Hepatocyte (in vitro differentiated cells): ENCODE results near the gene SMCR8. TPM values are rescaled to one million over a fixed set of nuclear protein-coding genes. Genes with fewer than 3 reads are reported as not detected.
A peak's percentile ranks its signal among the peaks of the same experiment; 100 is the strongest.

ENCODE experiments used
- DNase-seq: peaks from one replicate; pipeline ENCODE4 v3.0.0-alpha.2; 2016; ENCODE audit warnings: low spot score
- H2AFZ ChIP-seq: fragments of 200-600 bp; sonication (generic); 2 replicates; pipeline ENCODE4 v1.6.0; 2016; ENCODE audit warnings: antibody characterized with exemption, mild to moderate bottlenecking
- H3K27ac ChIP-seq: fragments of 200-600 bp; sonication (generic); 2 replicates; pipeline ENCODE4 v1.5.1; 2016; ENCODE audit warnings: mild to moderate bottlenecking
- H3K27me3 ChIP-seq: fragments of 200-600 bp; sonication (generic); 2 replicates; pipeline ENCODE4 v1.6.1; 2016
- H3K36me3 ChIP-seq: fragments of 200-600 bp; sonication (generic); replicated peaks from 2 replicates; pipeline ENCODE4 v1.5.1; 2016; ENCODE audit warnings: low read depth; ENCODE audit not compliant: insufficient read depth
- H3K4me1 ChIP-seq: fragments of 200-600 bp; sonication (generic); 2 replicates; pipeline ENCODE4 v1.5.1; 2016; ENCODE audit warnings: mild to moderate bottlenecking, moderate library complexity; ENCODE audit not compliant: insufficient read depth
- H3K4me2 ChIP-seq: fragments of 200-600 bp; sonication (generic); 2 replicates; pipeline ENCODE4 v1.6.0; 2016
- H3K4me3 ChIP-seq: fragments of 200-600 bp; sonication (generic); 2 replicates; pipeline ENCODE4 v1.5.1; 2016; ENCODE audit warnings: mild to moderate bottlenecking
- H3K79me2 ChIP-seq: fragments of 200-600 bp; sonication (generic); 2 replicates; pipeline ENCODE4 v1.6.0; 2017; ENCODE audit warnings: mild to moderate bottlenecking
- H3K9me2 ChIP-seq: fragments of 200-600 bp; sonication (generic); replicated peaks from 2 replicates; pipeline ENCODE4 v1.6.0; 2017; ENCODE audit warnings: mild to moderate bottlenecking; ENCODE audit not compliant: insufficient read depth
- H3K9me3 ChIP-seq: fragments of 200-600 bp; sonication (generic); 2 replicates; pipeline ENCODE4 v1.5.1; 2016; ENCODE audit warnings: low read depth, mild to moderate bottlenecking
- H4K20me1 ChIP-seq: fragments of 200-600 bp; sonication (generic); 2 replicates; pipeline ENCODE4 v1.6.0; 2016; ENCODE audit warnings: mild to moderate bottlenecking; ENCODE audit not compliant: insufficient read depth, poor library complexity, severe bottlenecking
- EZH2 ChIP-seq: fragments of 200-600 bp; sonication (generic); IDR thresholded peaks from 2 replicates; pipeline ENCODE4 v1.6.1; 2016; ENCODE audit warnings: antibody characterized with exemption, mild to moderate bottlenecking, borderline replicate concordance
- EZH2phosphoT487 ChIP-seq: fragments of 200-600 bp; sonication (generic); IDR thresholded peaks from one replicate; pipeline ENCODE4 v1.6.1; 2018; ENCODE audit warnings: antibody characterized with exemption, mild to moderate bottlenecking, low read depth, moderate library complexity; ENCODE audit not compliant: unreplicated experiment, severe bottlenecking
- WGBS: methylation state at CpG from one replicate; pipeline ENCODE4 v1.1.6; 2016; ENCODE audit warnings: low lambda C conversion rate; ENCODE audit errors: missing lambda C conversion rate; 5-methylcytosine and 5-hydroxymethylcytosine counted together
- polyA plus RNA-seq: library from polyadenylated mRNA; unstranded; fragments of >200 nt; fragmentation: Nextera tagmentation; extraction: Ambion mirVana; gene quantifications from 2 replicates; pipeline ENCODE4 v1.2.1, GENCODE V29; 2016
- total RNA-seq: library from RNA; depleted of rRNA; stranded (reverse); fragments of >200 nt; gene quantifications from 2 replicates; pipeline ENCODE4 v1.2.3, GENCODE V29; 2014
- TF ChIP-seq, protein P1 (sequence below): fragments of 200-600 bp; sonication (generic); IDR thresholded peaks from 2 replicates; pipeline ENCODE4 v1.5.1; 2016; ENCODE audit warnings: antibody characterized with exemption, mild to moderate bottlenecking; ENCODE audit not compliant: poor library complexity

SMCR8 gene
- total and polyA plus RNA-seq, 2 experiments from 2014 or later: 3.8 to 17.7 TPM

- H4K20me1 ChIP-seq: peaks cover 17% of the 10 kb centered on the region
- 82% methylated on average over 11 of the region's 11 CpGs for WGBS
- TF ChIP-seq EZH2 (no peak), EZH2phosphoT487 (no peak)
- TF ChIP-seq, protein P1, sequence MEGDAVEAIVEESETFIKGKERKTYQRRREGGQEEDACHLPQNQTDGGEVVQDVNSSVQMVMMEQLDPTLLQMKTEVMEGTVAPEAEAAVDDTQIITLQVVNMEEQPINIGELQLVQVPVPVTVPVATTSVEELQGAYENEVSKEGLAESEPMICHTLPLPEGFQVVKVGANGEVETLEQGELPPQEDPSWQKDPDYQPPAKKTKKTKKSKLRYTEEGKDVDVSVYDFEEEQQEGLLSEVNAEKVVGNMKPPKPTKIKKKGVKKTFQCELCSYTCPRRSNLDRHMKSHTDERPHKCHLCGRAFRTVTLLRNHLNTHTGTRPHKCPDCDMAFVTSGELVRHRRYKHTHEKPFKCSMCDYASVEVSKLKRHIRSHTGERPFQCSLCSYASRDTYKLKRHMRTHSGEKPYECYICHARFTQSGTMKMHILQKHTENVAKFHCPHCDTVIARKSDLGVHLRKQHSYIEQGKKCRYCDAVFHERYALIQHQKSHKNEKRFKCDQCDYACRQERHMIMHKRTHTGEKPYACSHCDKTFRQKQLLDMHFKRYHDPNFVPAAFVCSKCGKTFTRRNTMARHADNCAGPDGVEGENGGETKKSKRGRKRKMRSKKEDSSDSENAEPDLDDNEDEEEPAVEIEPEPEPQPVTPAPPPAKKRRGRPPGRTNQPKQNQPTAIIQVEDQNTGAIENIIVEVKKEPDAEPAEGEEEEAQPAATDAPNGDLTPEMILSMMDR: no peak
- H3K4me3 ChIP-seq: peak overlapping the region; percentile 38
- H3K79me2 ChIP-seq: peaks cover 87% of the 10 kb centered on the region
- no peaks in the 10 kb centered on the region for H3K27me3 ChIP-seq
- peak overlapping the region; percentile 92 for H3K27ac ChIP-seq
- no peak for DNase-seq
- H3K9me2 ChIP-seq: no peaks in the 10 kb centered on the region
- H3K4me2 ChIP-seq: peak overlapping the region; percentile 83
- H2AFZ ChIP-seq: peak overlapping the region; percentile 40
- no peaks in the 10 kb centered on the region for H3K36me3 ChIP-seq
- H3K9me3 ChIP-seq: no peaks in the 10 kb centered on the region
- peaks cover 61% of the 10 kb centered on the region for H3K4me1 ChIP-seq
These were observed 868 bp downstream of the SMCR8 start for GRCh38 chr17:18315961-18316360.

DNA sequence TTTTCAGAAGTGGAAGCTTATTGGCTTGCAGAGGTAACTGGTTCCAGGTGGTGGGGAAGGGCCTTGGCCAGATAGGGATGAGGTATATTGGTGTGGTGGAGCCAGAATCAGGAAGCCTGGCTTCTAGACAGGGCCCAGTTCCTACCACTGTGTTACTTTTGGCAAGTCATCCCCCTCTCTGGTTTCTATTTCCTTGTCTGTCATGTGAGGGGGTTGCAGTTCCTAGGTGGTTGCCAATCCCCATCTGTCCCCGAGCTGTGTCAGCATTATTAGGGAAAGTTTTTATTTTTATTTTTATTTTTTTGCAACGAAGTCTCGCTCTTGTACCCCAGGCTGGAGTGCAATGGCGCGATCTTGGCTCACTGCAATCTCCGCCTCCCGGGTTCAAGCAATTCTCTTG, 3.0 kb downstream of the SMCR8 start:
- Histone ChIP-seq H3K27ac (no peak overlapping the region), H3K9me3 (no peaks in the 10 kb centered on the region), H3K79me2 (peaks cover 70% of the 10 kb centered on the region), H3K4me3 (no peak overlapping the region), H3K36me3 (no peaks in the 10 kb centered on the region), H3K9me2 (no peaks in the 10 kb centered on the region), H3K4me1 (peaks cover 54% of the 10 kb centered on the region), H3K4me2 (peak overlapping the region; percentile 67), H2AFZ (no peak overlapping the region), H3K27me3 (no peaks in the 10 kb centered on the region), H4K20me1 (peaks cover 17% of the 10 kb centered on the region)
- DNase-seq: no peak
- 96% methylated on average over 7 of the region's 7 CpGs for WGBS
- TF ChIP-seq, protein P1: no peak
- TF ChIP-seq EZH2phosphoT487: no peak
- TF ChIP-seq EZH2: no peak

DNA sequence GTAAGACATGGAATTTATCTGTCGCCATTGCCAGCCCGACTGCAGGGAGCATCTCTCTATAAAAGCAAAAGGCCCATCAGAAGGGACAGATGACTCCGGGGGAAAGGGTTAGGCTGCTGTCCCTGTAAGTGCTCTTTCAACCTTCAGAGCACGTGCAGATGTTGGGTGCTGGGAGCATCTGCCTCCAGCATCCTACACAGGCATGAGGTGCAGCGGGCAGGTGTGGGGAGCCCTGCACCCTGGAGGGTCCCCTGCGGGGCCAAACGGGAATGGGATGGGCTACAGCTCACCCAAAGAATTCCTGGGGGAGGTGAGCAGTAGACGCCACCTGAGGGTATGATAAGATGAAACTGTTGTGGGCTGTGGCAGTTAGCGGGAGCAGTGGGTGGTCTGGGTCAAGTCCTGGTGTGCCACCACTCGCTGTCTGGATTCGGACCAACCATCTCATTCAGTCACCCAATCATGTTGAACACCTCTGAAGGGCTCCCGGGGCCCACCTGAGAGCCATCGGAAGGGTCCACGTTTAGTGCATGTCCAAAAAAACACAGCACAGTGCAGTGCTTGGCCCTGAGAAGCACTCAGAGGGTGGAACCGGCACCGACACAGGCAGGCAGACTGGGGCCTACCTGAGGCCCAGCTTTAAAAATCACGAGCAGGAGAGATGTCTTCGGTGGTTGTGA, 3.8 kb downstream of the SMCR8 start:
- H3K79me2 ChIP-seq: peaks cover 62% of the 10 kb centered on the region

More for the DNA sequence above, 3.8 kb downstream of the SMCR8 start:
- TF ChIP-seq EZH2phosphoT487 (no peak), EZH2 (no peak)
- TF ChIP-seq, protein P1: no peak
- Histone ChIP-seq H2AFZ (no peak overlapping the region), H4K20me1 (peaks cover 17% of the 10 kb centered on the region), H3K9me2 (no peaks in the 10 kb centered on the region), H3K27ac (no peak overlapping the region), H3K4me1 (peaks cover 46% of the 10 kb centered on the region), H3K27me3 (no peaks in the 10 kb centered on the region), H3K4me2 (peak overlapping the region; percentile 67), H3K36me3 (no peaks in the 10 kb centered on the region), H3K9me3 (no peaks in the 10 kb centered on the region), H3K4me3 (no peak overlapping the region)
- 89% methylated on average over 18 of the region's 18 CpGs for WGBS
- no peak for DNase-seq
